Endothelial cell of umbilical vein (primary cell): ENCODE results near the gene SEMA6C. TPM values are rescaled to one million over a fixed set of nuclear protein-coding genes. Genes with fewer than 3 reads are reported as not detected.
A peak's percentile ranks its signal among the peaks of the same experiment; 100 is the strongest.

Experiments used
- BruUV-seq: library from RNA; stranded (reverse); fragments of 400-500 nt; replicated peaks from 2 replicates; lab custom pipeline; 2021; lab: Mats Ljungman, UMichigan
- CTCF ChIA-PET: fragments of 300-600, 350-600 bp; sonication (Branson Sonifier 250); formaldehyde crosslinking; loops from one replicate; lab custom pipeline; 2021; ENCODE audit warnings: antibody characterized with exemption, inconsistent platforms; lab: Charles Lee
- POLR2A ChIA-PET: fragments of 300-600, 350-600 bp; sonication (Branson Sonifier 250); formaldehyde crosslinking; loops from one replicate; lab custom pipeline; 2021; ENCODE audit warnings: antibody characterized with exemption, inconsistent platforms; lab: Charles Lee
- DNase-seq: peaks from one replicate; pipeline ENCODE4 v3.0.0-alpha.2; 2011; ENCODE audit warnings: low read depth, low spot score
- FAIRE-seq: peaks from 2 replicates; lab custom pipeline; 2011; peaks lifted over from hg19 to GRCh38; lab: Jason Lieb, UNC
- H2AFZ ChIP-seq: 2 replicates; pipeline ENCODE4 v1.6.0; 2012; ENCODE audit warnings: low read depth, low read length, control low read depth, inconsistent platforms
- H3K27ac ChIP-seq: 2 replicates; pipeline ENCODE4 v1.5.1; 2011; ENCODE audit warnings: low read depth, mild to moderate bottlenecking, control low read depth, low read length, moderate library complexity; ENCODE audit not compliant: insufficient read depth
- H3K27me3 ChIP-seq, 2 experiments: 2 replicates each; pipeline versions ENCODE4 v1.6.0 to v1.6.1; 2011; ENCODE audit warnings: low read length in 2 of 2, mixed read lengths in 1 of 2; ENCODE audit not compliant: control insufficient read depth in 2 of 2, insufficient read depth in 2 of 2
- H3K36me3 ChIP-seq, 2 experiments: 2 replicates in 1 of 2; 3 replicates in 1 of 2; pipeline ENCODE4 v1.5.1; 2011; ENCODE audit warnings: low read length in 2 of 2, mild to moderate bottlenecking in 1 of 2, moderate library complexity in 1 of 2; ENCODE audit not compliant: control insufficient read depth in 2 of 2, insufficient read depth in 2 of 2; ENCODE audit errors: extremely low read depth in 1 of 2
- H3K4me1 ChIP-seq: 3 replicates; pipeline ENCODE4 v1.5.1; 2011; ENCODE audit warnings: mild to moderate bottlenecking, low read length; ENCODE audit not compliant: control insufficient read depth, insufficient read depth; ENCODE audit errors: extremely low read depth
- H3K4me2 ChIP-seq: 2 replicates; pipeline ENCODE4 v1.6.1; 2011; ENCODE audit warnings: low read length, control low read depth, mixed read lengths; ENCODE audit not compliant: insufficient read depth
- H3K4me3 ChIP-seq, 3 experiments: fragments of 200-600 bp in 1 of 3; sonication (generic), shearing (Covaris generic) in 1 of 3; replicated peaks in 1 of 3; 2 replicates each; pipeline ENCODE4 v1.5.1; 2011 to 2016; ENCODE audit warnings: control low read depth in 3 of 3, low read length in 3 of 3, mild to moderate bottlenecking in 2 of 3, inconsistent platforms in 1 of 3, low read depth in 1 of 3, moderate library complexity in 1 of 3; ENCODE audit not compliant: insufficient read depth in 1 of 3
- H3K79me2 ChIP-seq: 2 replicates; pipeline ENCODE4 v1.6.0; 2012; ENCODE audit warnings: low read length, inconsistent platforms; ENCODE audit not compliant: control insufficient read depth, insufficient read depth
- H3K9ac ChIP-seq: replicated peaks from 2 replicates; pipeline ENCODE3; 2011; ENCODE audit warnings: low read length, control low read depth; ENCODE audit not compliant: insufficient read depth; ENCODE audit errors: extremely low read depth
- H3K9me1 ChIP-seq: replicated peaks from 3 replicates; pipeline ENCODE4 v1.6.0; 2011; ENCODE audit warnings: mild to moderate bottlenecking, low read length; ENCODE audit not compliant: control insufficient read depth, insufficient read depth; ENCODE audit errors: extremely low read depth
- H3K9me3 ChIP-seq: replicated peaks from 2 replicates; pipeline ENCODE4 v1.5.1; 2012; ENCODE audit warnings: low read length, inconsistent platforms; ENCODE audit not compliant: control insufficient read depth, insufficient read depth
- H4K20me1 ChIP-seq: replicated peaks from 2 replicates; pipeline ENCODE3; 2011; ENCODE audit warnings: mild to moderate bottlenecking, low read length; ENCODE audit not compliant: control insufficient read depth, insufficient read depth; ENCODE audit errors: extremely low read depth
- CTCF ChIP-seq, 2 donors: IDR thresholded peaks; 1 replicate in 1 of 2; 2 replicates in 1 of 2; pipeline ENCODE4 v1.5.1; 2011; ENCODE audit warnings: low read length in 2 of 2, mild to moderate bottlenecking in 2 of 2, moderate library complexity in 2 of 2, control low read depth in 1 of 2, inconsistent platforms in 1 of 2, low read depth in 1 of 2; ENCODE audit not compliant: insufficient read depth in 1 of 2; ENCODE audit errors: extremely low read depth in 1 of 2
- EZH2 ChIP-seq: IDR thresholded peaks from 2 replicates; pipeline ENCODE4 v1.6.1; 2012; ENCODE audit warnings: borderline replicate concordance, low read depth, mild to moderate bottlenecking, moderate library complexity, low read length, inconsistent platforms; ENCODE audit not compliant: severe bottlenecking
- FOS ChIP-seq: IDR thresholded peaks from 2 replicates; pipeline ENCODE4 v1.6.1; 2011; ENCODE audit warnings: mild to moderate bottlenecking, low read length, moderate library complexity, borderline replicate concordance; ENCODE audit not compliant: insufficient read depth
- GATA2 ChIP-seq: IDR thresholded peaks from 2 replicates; pipeline ENCODE4 v1.7.0; 2011; ENCODE audit warnings: low read depth, mild to moderate bottlenecking, moderate library complexity, mixed read lengths, low read length; ENCODE audit not compliant: insufficient read length, insufficient read depth
- JUN ChIP-seq: IDR thresholded peaks from 2 replicates; pipeline ENCODE4 v1.6.1; 2011; ENCODE audit warnings: borderline replicate concordance, low read depth; ENCODE audit not compliant: insufficient read length, insufficient read depth
- MAX ChIP-seq: IDR thresholded peaks from 2 replicates; pipeline ENCODE4 v1.6.1; 2011; ENCODE audit not compliant: insufficient read depth, insufficient read length
- MYC ChIP-seq: IDR thresholded peaks from one replicate; pipeline ENCODE4 v1.6.1; 2011; ENCODE audit warnings: mild to moderate bottlenecking, low read depth, low read length
- POLR2A ChIP-seq: IDR thresholded peaks from 2 replicates; pipeline ENCODE4 v1.6.1; 2012; ENCODE audit warnings: low read depth, mild to moderate bottlenecking, control low read depth, low read length
- POLR2AphosphoS5 ChIP-seq: IDR thresholded peaks from 2 replicates; pipeline ENCODE4 v1.6.1; 2012; ENCODE audit warnings: low read depth, mild to moderate bottlenecking, control low read depth, low read length, moderate library complexity; ENCODE audit not compliant: insufficient read depth
- dilution Hi-C: fragments of 300-500 bp; cut with MboI; formaldehyde crosslinking; loops from one replicate; pipeline ENCODE4 v1.15.0; 2019; ENCODE audit warnings: low sequenced_read_pairs; ENCODE audit not compliant: extremely low pct_ligation_motif_present
- intact Hi-C: fragments of 100-400 bp; cut with micrococcal nuclease; formaldehyde crosslinking; loops from one replicate; pipeline ENCODE4 v1.10.0; 2022
- polyA plus RNA-seq, 4 experiments: library from polyadenylated mRNA; depleted of rRNA in 3 of 4; stranded (reverse) in 3 of 4; unstranded in 1 of 4; fragments of >200 nt; gene quantifications; 2 replicates each; pipeline versions ENCODE4 v1.2.1 to v1.2.3, GENCODE V29; 2011 to 2012; ENCODE audit warnings: missing spikeins in 1 of 4
- total RNA-seq: library from RNA; stranded (reverse); gene quantifications from 2 replicates; pipeline ENCODE4 v1.2.3, GENCODE V29; 2021

The SEMA6C gene
- total and polyA plus RNA-seq, 2 donors (not counting 3 experiments of a cell fraction or from before 2014, with no cell fraction given) = 53.0 to 71.9 TPM

DNA sequence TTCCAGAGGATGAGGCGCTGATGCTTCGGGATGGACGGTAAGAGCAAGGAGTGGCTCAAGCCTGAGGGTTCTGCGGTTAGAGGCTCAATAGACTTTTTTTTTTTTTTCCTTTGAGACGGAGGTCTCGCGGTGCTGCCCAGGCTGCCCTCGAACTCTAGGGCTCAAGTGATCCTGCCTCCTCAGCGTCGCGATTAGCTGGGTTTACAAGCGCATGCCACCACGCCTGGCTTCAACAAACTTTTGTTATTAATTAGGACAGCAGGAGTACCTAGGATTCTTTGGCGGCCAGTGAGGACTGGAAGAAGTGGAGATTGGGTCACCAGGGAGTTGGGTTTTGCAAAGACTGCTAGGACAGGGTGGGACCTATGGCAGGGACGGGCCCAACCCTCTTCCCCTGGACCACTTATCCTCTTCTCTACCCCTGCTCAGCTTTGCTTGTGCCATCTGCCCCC is 20.1 kb upstream of the SEMA6C start:
- no peaks in the 10 kb centered on the region for H3K9me3 ChIP-seq
- CTCF ChIA-PET = interaction anchor here (1.1 to 1.4 kb wide), 3 partner anchors 23 to 142 kb away, joined by 3 to 6 read pairs (median 4); partner anchors contain the start of gene VPS72
- H2AFZ ChIP-seq = peak overlapping the region; percentile 63
- POLR2A ChIA-PET = interaction anchor here (0.7 kb wide), 2 partner anchors 115 to 174 kb away, joined by 3 to 4 read pairs; no protein-coding TSS in a partner anchor
- no peaks in the 10 kb centered on the region for H4K20me1 ChIP-seq
- BruUV-seq = no TSS peak
- intact Hi-C loops (loop anchor here (1.0 kb wide), 3 partner anchors 32 to 158 kb away; partner anchors contain the start of genes PIP5K1A and PRUNE1), dilution Hi-C loops (no loop called here)
- peak overlapping the region; percentile 94 for H3K9ac ChIP-seq
- TF ChIP-seq MAX (no peak), JUN (no peak), POLR2A (no peak), POLR2AphosphoS5 (no peak), MYC (no peak), GATA2 (no peak), CTCF (IDR thresholded peaks at IDR 0.05; ENCODE audit: extremely low read depth in 1 of 2, insufficient read depth in 1 of 2, low read depth in 1 of 2, low read length in 2 of 2) (no peak), EZH2 (no peak), FOS (no peak)
- DNase-seq (no peak), FAIRE-seq (peak; percentile 52)
- H3K4me3 ChIP-seq = peak overlapping the region; percentile 65 to 89 (median 81)
- H3K4me2 ChIP-seq = peak overlapping the region; percentile 54
- H3K4me1 ChIP-seq = peaks cover 19% of the 10 kb centered on the region
- peak overlapping the region; percentile 65 for H3K27ac ChIP-seq
- peaks cover 21% of the 10 kb centered on the region for H3K79me2 ChIP-seq
- peaks cover 0 to 16% of the 10 kb centered on the region in 2 experiments for H3K36me3 ChIP-seq
- no peaks in the 10 kb centered on the region for H3K27me3 ChIP-seq
- H3K9me1 ChIP-seq = no peaks in the 10 kb centered on the region
